GM12878 (cell line): ENCODE measurements around the gene RBBP4.

Experiments
- CREB1 ChIP-seq: IDR thresholded peaks from 2 replicates; pipeline ENCODE4 v1.6.1; 2012; ENCODE audit warnings: low read depth, mild to moderate bottlenecking, inconsistent platforms
- CTCF ChIP-seq, 3 experiments: IDR thresholded peaks in 2 of 3; conservative IDR thresholded peaks in 1 of 3; 2 replicates each; pipeline ENCODE4 v1.5.1; 2011; ENCODE audit warnings: low read depth in 3 of 3, low read length in 3 of 3, mild to moderate bottlenecking in 3 of 3, control low read depth in 2 of 3, moderate library complexity in 2 of 3, inconsistent platforms in 1 of 3, mixed read lengths in 1 of 3; ENCODE audit not compliant: control insufficient read depth in 2 of 3, insufficient read depth in 1 of 3; ENCODE audit errors: extremely low read depth in 1 of 3
- POLR2A ChIP-seq: IDR thresholded peaks from 2 replicates; pipeline ENCODE4 v1.6.1; 2011; ENCODE audit warnings: low read depth, mild to moderate bottlenecking, low read length
- POLR2AphosphoS2 ChIP-seq: IDR thresholded peaks from 2 replicates; pipeline ENCODE4 v1.6.1; 2011; ENCODE audit warnings: low read depth, mild to moderate bottlenecking, low read length, improper control_type of control experiment, moderate library complexity
- SMARCA5 ChIP-seq: fragments of 450-650 bp; IDR thresholded peaks from 2 replicates; pipeline ENCODE4 v1.6.1; 2017; ENCODE audit warnings: mild to moderate bottlenecking
- ZNF687 ChIP-seq: fragments of 450-650 bp; IDR thresholded peaks from 2 replicates; pipeline ENCODE4 v1.6.1; 2017; ENCODE audit warnings: mild to moderate bottlenecking, moderate library complexity

- TF ChIP-seq CTCF (IDR thresholded peaks at IDR 0.05 in 2 of 3, conservative IDR thresholded peaks at IDR 0.05 in 1 of 3; ENCODE audit: control insufficient read depth in 2 of 3, extremely low read depth in 1 of 3, insufficient read depth in 1 of 3, low read depth in 3 of 3, low read length in 3 of 3) (no peak), CREB1 (no peak), SMARCA5 (no peak), POLR2AphosphoS2 (no peak), POLR2A (no peak), ZNF687 (no peak)
Measured at GRCh38 chr1:32684167-32684811, 33.3 kb downstream of the RBBP4 start.
